ENCODE results near the gene ADGRA1. TPM values are rescaled to one million over a fixed set of nuclear protein-coding genes. Genes with fewer than 3 reads are reported as not detected.

Gene ADGRA1
- total RNA-seq, 4 donors from 2014 or later = not detected

DNA sequence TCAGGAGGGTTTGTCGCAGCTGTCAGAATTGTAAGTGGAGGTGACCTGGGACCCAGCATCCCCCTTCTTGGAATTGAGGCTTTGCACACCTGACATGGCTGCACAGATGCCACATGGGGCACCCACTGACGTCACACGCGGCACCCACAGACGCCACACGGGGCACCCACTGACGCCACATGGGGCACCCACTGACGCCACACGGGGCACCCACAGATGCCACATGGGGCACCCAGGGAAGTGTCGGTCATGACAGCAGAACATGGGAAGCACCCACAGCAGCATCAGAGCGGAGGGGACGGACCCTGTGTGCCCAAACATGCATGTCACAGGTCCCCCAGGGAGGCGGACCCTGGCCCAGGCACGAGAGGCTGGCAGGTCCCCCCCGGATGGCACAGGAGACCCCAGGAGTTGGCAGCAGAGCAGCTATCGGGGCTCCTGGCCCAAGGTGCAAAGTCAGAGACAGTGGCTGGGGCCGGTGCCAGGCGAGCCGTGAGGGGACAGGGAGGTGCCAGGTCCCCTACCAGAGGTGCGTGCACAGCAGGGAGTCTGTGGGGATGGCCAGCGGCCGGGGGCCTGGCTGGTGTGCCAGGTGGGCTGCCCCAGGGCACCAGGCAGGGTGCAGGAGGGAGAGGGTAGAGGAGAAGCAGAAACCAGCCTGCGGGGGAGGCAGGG is 93.4 kb downstream of the ADGRA1 start:
- Histone ChIP-seq H3K9me3 (no peaks in the 10 kb centered on the region), H3K27me3 (peaks cover 3 to 11% (median 3%) of the 10 kb centered on the region in 3 donors), H3K4me1 (no peaks in the 10 kb centered on the region), H3K4me3 (no peak overlapping the region), H3K36me3 (no peaks in the 10 kb centered on the region), H3K27ac (no peak overlapping the region)
- TF ChIP-seq, protein P1, sequence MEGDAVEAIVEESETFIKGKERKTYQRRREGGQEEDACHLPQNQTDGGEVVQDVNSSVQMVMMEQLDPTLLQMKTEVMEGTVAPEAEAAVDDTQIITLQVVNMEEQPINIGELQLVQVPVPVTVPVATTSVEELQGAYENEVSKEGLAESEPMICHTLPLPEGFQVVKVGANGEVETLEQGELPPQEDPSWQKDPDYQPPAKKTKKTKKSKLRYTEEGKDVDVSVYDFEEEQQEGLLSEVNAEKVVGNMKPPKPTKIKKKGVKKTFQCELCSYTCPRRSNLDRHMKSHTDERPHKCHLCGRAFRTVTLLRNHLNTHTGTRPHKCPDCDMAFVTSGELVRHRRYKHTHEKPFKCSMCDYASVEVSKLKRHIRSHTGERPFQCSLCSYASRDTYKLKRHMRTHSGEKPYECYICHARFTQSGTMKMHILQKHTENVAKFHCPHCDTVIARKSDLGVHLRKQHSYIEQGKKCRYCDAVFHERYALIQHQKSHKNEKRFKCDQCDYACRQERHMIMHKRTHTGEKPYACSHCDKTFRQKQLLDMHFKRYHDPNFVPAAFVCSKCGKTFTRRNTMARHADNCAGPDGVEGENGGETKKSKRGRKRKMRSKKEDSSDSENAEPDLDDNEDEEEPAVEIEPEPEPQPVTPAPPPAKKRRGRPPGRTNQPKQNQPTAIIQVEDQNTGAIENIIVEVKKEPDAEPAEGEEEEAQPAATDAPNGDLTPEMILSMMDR (IDR thresholded peaks at IDR 0.05 in 4 of 5, conservative IDR thresholded peaks at IDR 0.05 in 1 of 5) = no peak
- TF ChIP-seq POLR2A (IDR thresholded peaks at IDR 0.05) = no peak
- in situ Hi-C loops (cut with MboI; ENCODE audit: low sequenced_read_pairs in 4 of 4) = no loop called here
- intact Hi-C loops (cut with DNase I; ENCODE audit: low total_unique reads) = no loop called here
- ATAC-seq (no peak), DNase-seq (no peak)

Other genes starting within 250 kb of the ADGRA1 start
- 10 to 100 TPM in 3 of 4 donors, 1 to 10 TPM in 1; 4.2 to 27.9 (median 11.9) TPM for gene CFAP46, start 145.4 kb upstream of the ADGRA1 start, total RNA-seq
- under 1 TPM in 2 of 4 donors, not detected in 2; 0.04 to 0.13 TPM for gene KNDC1, start 72.3 kb downstream of the ADGRA1 start, total RNA-seq
- gene UTF1, start 142.3 kb downstream of the ADGRA1 start, total RNA-seq = not detected
- 1 to 10 TPM in 1 of 4 donors, under 1 TPM in 3; 0.13 to 1.3 (median 0.34) TPM for gene VENTX, start 149.9 kb downstream of the ADGRA1 start, total RNA-seq
- 1 to 10 TPM in 3 of 4 donors, under 1 TPM in 1; 0.90 to 2.1 (median 1.2) TPM for gene ADAM8, start 188.9 kb downstream of the ADGRA1 start, total RNA-seq
- gene TUBGCP2, start 220.9 kb downstream of the ADGRA1 start, total RNA-seq = 10 to 100 TPM; 21.5 to 43.8 (median 36.5) TPM
- gene ZNF511, start 221.0 kb downstream of the ADGRA1 start, total RNA-seq = 10 to 100 TPM; 25.0 to 49.5 (median 41.9) TPM
- not detected for gene CALY, start 249.0 kb downstream of the ADGRA1 start, total RNA-seq

Data from gastrocnemius medialis (tissue), 4 donors.